IPS-15b (cell line): Measurements from ENCODE around the gene MRPL46.

Source experiments
- H3K27me3 ChIP-seq: one replicate; pipeline ENCODE4 v1.6.1; 2013; ENCODE audit warnings: low read length; ENCODE audit not compliant: control insufficient read depth, insufficient read depth
- H3K36me3 ChIP-seq: one replicate; pipeline ENCODE4 v1.6.1; 2013; ENCODE audit warnings: low read length; ENCODE audit not compliant: control insufficient read depth, insufficient read depth
- H3K4me1 ChIP-seq: one replicate; pipeline ENCODE4 v1.6.1; 2013; ENCODE audit warnings: mild to moderate bottlenecking, low read length; ENCODE audit not compliant: control insufficient read depth, insufficient read depth
- H3K4me3 ChIP-seq: one replicate; pipeline ENCODE4 v1.5.1; 2013; ENCODE audit warnings: low read depth, low read length
- H3K9ac ChIP-seq: one replicate; pipeline ENCODE4 v1.6.1; 2013; ENCODE audit warnings: low read depth, mild to moderate bottlenecking, low read length
- H3K9me3 ChIP-seq: one replicate; pipeline ENCODE4 v1.6.1; 2013; ENCODE audit warnings: mild to moderate bottlenecking, low read length; ENCODE audit not compliant: control insufficient read depth, insufficient read depth

Gene MRPL46

DNA sequence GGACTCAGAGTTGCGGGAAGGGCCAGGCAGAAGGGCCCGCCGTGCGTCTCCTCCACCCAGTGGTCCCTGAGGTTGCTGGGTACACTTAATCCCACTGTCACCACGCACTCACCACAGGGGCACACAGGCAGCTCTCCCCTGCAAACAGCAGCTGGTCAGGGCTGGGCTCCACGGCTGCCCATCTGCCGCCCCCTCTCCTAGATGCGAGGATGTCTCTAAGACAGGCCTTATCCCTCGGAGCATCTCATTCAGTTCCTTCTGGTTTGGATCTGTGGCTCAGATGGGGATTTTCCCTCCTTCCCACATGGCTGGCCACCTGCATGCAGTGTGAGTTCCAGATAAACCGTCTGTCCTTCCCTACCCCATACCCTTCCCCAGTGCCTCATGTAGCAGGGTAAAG, 26.7 kb upstream of the MRPL46 start:
- Histone ChIP-seq H3K9me3 (no peaks in the 10 kb centered on the region), H3K9ac (no peak overlapping the region), H3K27me3 (no peaks in the 10 kb centered on the region), H3K4me3 (no peak overlapping the region), H3K4me1 (peaks cover 6% of the 10 kb centered on the region), H3K36me3 (peaks cover 6% of the 10 kb centered on the region)

DNA sequence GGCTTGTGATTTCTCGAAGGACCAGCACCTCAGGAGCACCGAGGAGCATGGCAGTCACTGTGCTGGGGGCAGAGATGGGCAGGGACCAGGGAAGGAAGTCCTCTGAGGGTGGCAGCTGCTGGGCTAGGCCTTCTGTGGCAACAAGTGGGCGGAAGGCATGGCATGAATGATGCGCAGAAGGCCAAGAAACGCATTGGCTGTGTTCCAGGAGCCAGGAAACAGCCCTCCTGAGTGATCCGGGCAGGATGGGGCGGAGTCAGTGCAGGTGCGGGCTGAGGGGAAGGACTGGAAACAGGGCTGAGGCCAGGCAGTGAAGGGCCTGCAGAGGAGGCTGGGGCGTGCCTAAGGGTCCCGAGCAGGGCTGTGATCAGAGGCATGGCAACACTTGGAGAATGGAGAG, 24.0 kb upstream of the MRPL46 start:
- Histone ChIP-seq H3K9ac (no peak overlapping the region), H3K36me3 (no peaks in the 10 kb centered on the region), H3K4me3 (no peak overlapping the region), H3K4me1 (peaks cover 9% of the 10 kb centered on the region), H3K27me3 (no peaks in the 10 kb centered on the region), H3K9me3 (no peaks in the 10 kb centered on the region)

DNA sequence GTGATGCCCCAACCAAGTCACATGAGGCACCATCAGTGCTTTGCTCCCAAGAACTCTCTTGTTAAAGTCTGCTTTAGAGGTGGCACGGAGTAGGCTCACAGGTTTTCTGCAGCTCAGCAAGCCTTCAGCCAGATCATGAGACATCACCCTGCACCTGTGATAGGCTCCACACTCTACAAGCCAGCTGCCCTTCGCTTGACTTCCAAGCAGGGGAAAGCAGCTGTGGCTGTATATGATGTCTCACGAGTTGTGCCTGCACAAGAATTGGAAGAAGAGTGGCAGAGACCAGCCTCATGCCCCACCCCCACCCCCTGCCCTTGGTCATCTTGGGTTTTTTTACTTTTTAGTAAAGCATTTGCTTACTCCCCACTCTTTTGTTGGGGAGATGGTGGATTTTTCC, 22.8 kb upstream of the MRPL46 start:
- Histone ChIP-seq H3K9ac (no peak overlapping the region), H3K4me3 (no peak overlapping the region), H3K9me3 (no peaks in the 10 kb centered on the region), H3K36me3 (no peaks in the 10 kb centered on the region), H3K27me3 (no peaks in the 10 kb centered on the region), H3K4me1 (peaks cover 18% of the 10 kb centered on the region)

DNA sequence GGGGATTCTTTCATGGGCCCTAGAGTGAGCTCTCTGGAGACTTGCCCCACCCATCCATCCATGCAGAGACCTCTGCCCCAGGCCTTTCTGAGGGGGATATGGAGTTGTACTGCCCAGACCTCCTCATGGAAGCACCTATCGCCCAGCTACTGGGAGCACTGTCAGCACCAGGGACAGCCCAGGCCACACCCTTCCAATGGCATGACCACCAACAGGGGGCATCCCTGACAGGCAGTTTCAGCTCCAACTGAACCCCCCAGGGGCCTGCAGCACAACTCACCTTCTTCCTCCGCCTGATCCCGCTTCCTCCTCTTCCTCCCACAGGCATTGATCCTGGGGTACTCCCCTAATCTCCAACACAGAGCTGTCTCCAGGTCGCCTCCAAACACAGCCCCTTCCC, 22.1 kb upstream of the MRPL46 start:
- Histone ChIP-seq H3K4me3 (no peak overlapping the region), H3K9ac (no peak overlapping the region), H3K9me3 (no peaks in the 10 kb centered on the region)

DNA sequence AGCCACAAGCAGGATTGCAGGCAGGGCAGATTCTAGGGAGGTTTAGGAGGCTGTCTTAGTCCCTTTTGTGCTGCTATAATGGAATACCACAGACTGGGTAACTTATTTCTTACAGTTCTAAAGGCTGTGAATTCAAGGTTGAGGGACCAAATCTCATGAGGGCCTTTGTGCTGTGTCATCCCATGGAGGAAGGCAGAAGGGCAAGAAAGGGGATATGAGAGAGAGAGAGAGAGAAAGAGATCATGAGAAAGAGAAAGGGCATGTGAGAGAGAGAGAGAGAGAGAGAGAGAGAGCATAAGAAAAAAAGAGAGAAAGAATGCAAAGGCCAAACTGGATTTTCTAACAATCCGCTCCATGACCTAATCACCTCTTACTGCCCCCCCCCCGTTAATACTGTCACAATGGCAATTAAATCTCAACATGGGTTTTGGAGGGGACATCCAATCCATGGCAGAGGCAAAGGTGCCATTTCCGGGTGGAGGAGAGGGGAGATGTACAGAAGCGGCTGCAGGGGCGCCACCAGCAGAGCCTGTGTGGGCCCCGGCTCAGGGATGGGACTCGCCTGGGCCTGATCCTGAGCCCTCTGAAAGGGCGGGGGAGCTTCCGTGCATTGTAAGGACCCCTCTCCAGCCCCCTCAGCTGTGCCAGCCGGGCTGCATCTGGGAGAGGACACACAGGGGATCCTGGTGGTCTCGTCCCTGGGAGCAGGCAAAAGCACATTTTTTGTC, 20.8 kb upstream of the MRPL46 start:
- Histone ChIP-seq H3K4me3 (no peak overlapping the region), H3K9me3 (no peaks in the 10 kb centered on the region), H3K9ac (peak overlapping the region; percentile 30), H3K4me1 (peaks cover 29% of the 10 kb centered on the region), H3K36me3 (no peaks in the 10 kb centered on the region), H3K27me3 (no peaks in the 10 kb centered on the region)

More for the DNA sequence above, 22.1 kb upstream of the MRPL46 start:
- peaks cover 24% of the 10 kb centered on the region for H3K4me1 ChIP-seq
- H3K36me3 ChIP-seq: no peaks in the 10 kb centered on the region
- H3K27me3 ChIP-seq: no peaks in the 10 kb centered on the region

DNA sequence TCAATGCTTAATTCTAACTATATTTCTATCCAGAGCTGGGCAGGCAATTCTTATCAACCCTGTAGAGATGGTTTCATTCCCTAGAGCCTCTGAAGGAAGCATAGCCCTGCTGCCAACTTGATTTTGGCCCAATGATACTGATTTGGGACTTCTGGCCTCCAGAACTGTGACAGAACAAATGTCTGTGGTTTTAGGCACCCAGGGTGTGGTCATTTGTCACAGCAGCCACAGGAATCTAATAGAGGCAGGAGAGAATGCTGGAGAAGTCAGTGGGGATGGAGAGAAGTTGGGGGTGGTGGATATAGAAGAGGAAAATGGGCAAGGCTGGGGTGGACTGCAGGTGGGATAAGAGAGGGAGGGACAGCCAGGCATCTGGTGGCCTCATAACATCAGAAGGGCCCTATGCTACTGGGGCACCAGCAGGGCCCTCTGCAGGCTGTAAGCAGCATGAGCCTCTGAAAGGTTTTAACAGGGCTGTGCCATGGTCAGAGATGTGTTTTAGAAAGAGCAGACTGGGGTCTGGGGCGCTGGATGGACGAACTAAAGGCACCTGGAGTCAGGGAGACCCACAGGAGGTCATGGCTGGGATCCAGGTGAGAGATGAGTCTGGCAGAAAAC, 20.1 kb upstream of the MRPL46 start:
- Histone ChIP-seq H3K4me3 (no peak overlapping the region), H3K36me3 (no peaks in the 10 kb centered on the region), H3K9ac (peak overlapping the region; percentile 30), H3K4me1 (peaks cover 29% of the 10 kb centered on the region), H3K27me3 (no peaks in the 10 kb centered on the region), H3K9me3 (no peaks in the 10 kb centered on the region)

DNA sequence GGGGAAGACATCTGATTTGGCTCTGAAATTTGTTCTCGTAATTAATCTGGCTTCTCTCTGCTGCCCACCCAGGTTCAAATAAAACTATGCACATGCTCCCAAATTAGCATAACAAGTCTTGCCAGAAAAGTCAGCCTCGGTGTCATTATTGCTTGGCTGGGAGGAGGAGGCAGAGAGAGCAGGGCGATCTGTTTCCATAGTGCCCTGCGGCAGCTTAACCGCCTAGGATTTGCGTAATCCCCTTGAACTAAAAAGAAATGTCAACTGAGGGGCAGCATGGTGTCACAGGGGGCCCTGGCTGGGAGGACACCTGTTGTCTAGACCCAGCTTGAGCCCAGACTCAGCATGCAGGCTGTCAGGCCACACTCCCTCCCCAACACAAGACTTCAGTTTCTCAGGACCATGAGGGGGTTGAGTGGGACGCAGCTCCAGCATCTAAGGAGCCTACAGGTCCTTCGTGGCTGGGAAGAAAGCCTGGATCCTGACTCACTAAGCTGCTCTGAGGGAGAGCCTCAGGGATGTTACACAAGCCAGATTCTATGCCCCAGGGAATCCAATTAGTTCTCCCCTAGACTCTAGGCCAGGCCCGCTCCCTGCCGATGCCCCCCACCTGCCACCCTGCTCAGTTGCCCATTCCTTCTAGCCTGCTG, 17.6 kb upstream of the MRPL46 start:
- Histone ChIP-seq H3K9ac (no peak overlapping the region), H3K4me3 (no peak overlapping the region), H3K4me1 (peaks cover 30% of the 10 kb centered on the region), H3K27me3 (no peaks in the 10 kb centered on the region), H3K36me3 (no peaks in the 10 kb centered on the region), H3K9me3 (no peaks in the 10 kb centered on the region)

DNA sequence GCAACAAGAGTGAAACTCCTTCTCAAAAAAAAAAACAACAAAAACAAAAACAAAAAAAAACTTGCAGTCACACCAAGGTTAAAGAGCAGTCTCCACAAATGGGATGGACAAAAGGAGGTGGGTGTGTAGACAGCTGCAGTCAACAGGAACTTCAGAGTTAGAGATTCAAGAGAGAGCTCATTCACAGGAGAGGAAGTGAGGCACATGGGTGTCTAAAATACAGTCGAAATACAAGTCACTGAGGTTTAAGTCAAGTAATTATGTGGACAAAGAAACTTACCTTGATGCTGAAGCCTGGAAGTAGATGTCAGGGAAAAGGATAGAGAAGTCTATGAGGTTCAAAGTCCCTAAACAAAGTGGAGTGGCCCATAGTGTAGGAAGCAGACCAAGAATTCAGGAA, 15.1 kb upstream of the MRPL46 start:
- H3K9me3 ChIP-seq: no peaks in the 10 kb centered on the region
- no peak overlapping the region for H3K4me3 ChIP-seq
- no peak overlapping the region for H3K9ac ChIP-seq
- H3K27me3 ChIP-seq: no peaks in the 10 kb centered on the region
- peaks cover 22% of the 10 kb centered on the region for H3K4me1 ChIP-seq
- H3K36me3 ChIP-seq: no peaks in the 10 kb centered on the region

DNA sequence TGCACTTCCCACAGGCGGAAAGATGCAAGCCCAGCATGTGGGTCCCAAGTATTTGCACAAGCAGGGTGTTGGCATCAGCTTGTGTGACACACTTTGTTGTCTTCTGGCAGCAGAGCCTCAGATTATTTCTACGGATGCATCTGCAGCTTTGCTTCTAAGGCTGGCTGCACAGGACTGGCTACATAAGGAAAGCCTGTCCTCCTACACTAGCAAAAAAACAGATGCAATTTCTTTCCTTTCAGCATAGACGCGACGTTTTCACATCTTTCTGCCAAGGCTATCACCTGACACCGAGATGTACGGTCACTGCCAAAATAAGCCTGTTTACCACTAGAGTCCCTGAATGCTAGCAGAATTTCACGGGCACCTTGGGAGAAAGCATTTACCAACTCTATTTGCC, 13.8 kb upstream of the MRPL46 start:
- no peaks in the 10 kb centered on the region for H3K27me3 ChIP-seq
- H3K9ac ChIP-seq: no peak overlapping the region
- peaks cover 22% of the 10 kb centered on the region for H3K4me1 ChIP-seq
- H3K36me3 ChIP-seq: no peaks in the 10 kb centered on the region
- no peaks in the 10 kb centered on the region for H3K9me3 ChIP-seq
- H3K4me3 ChIP-seq: no peak overlapping the region

DNA sequence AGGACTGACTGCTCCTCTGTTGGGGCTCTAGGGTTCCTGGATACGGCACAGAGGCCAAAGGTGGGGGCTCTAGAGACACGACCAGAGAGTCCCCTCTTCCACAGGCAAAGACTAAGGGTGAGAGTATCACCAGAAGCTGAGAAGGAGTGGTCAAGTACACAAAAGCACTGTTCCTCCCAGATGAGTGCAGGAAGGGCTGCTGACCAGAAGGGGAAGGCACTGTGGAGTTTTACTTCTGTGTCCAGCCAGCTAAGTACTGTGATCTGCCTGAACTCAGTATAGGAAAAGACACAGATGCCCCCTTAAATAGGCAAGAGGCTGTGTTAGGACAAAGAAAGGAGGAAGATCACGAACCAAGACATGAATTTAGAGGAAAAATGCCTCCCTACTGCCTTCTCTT, 12.0 kb upstream of the MRPL46 start:
- no peak overlapping the region for H3K9ac ChIP-seq
- no peak overlapping the region for H3K4me3 ChIP-seq
- H3K27me3 ChIP-seq: no peaks in the 10 kb centered on the region
- H3K4me1 ChIP-seq: peaks cover 5% of the 10 kb centered on the region
- no peaks in the 10 kb centered on the region for H3K36me3 ChIP-seq
- H3K9me3 ChIP-seq: no peaks in the 10 kb centered on the region

DNA sequence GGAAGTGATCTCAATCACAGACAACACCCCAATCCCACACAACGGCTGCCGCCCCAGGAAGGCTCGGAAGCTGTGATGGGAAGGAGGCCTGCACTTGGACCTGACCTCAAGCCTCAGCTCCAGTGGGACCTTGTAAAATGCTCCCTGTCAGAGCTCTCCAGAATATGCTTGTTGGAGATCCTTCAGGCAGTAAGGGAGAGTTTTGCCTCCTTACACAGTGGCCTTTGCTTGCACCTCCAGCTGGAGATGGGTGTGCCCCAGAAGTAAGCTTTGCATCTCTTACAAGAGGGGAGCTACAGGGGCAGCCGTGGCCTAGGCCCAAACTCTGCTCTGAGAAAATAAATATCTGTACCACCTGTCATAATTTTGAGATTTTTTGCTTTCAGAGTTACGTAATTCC, 10.7 kb upstream of the MRPL46 start:
- Histone ChIP-seq H3K9ac (no peak overlapping the region), H3K36me3 (no peaks in the 10 kb centered on the region), H3K4me1 (peaks cover 2% of the 10 kb centered on the region), H3K4me3 (no peak overlapping the region), H3K9me3 (no peaks in the 10 kb centered on the region), H3K27me3 (no peaks in the 10 kb centered on the region)

DNA sequence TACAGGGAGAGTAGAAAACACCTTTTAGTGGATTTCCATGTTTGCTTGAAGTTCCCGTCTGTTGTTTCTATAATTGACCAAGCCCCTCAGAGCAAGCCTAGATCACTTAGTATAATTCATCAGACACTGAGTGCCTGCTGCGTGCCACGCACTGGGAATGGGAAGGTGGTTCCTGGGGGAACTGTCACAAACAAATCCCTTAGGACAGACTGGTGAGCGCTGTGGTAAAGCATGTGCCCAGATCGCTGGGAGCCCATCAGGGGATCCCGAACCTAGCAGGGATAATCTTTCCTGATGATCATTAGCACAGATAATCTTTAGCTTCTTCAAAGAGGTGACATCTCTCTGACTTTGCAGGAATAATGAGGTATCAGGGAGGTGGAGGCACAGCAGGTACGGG, 9.9 kb upstream of the MRPL46 start:
- no peak overlapping the region for H3K4me3 ChIP-seq
- no peaks in the 10 kb centered on the region for H3K36me3 ChIP-seq
- H3K4me1 ChIP-seq: peaks cover 2% of the 10 kb centered on the region
- H3K9ac ChIP-seq: no peak overlapping the region
- H3K9me3 ChIP-seq: no peaks in the 10 kb centered on the region
- no peaks in the 10 kb centered on the region for H3K27me3 ChIP-seq
